A673 (cell line): ENCODE measurements around the gene C5orf15. TPM values are rescaled to one million over a fixed set of nuclear protein-coding genes. Genes with fewer than 3 reads are reported as not detected.

Experiments
- BruUV-seq: library from RNA; stranded (reverse); fragments of 400-500 nt; replicated peaks from 2 replicates; lab custom pipeline; 2021; lab: Mats Ljungman, UMichigan
- CTCF ChIA-PET: fragments of 300-600 bp; sonication (Branson Sonifier 250); formaldehyde crosslinking; loops from one replicate; lab custom pipeline; 2022; ENCODE audit warnings: antibody characterized with exemption; lab: Charles Lee
- POLR2A ChIA-PET: fragments of 300-600 bp; sonication (Branson Sonifier 250); formaldehyde crosslinking; loops from one replicate; lab custom pipeline; 2022; ENCODE audit warnings: antibody characterized with exemption; ENCODE audit not compliant: low non-redundant PET; lab: Charles Lee
- DNase-seq: peaks from one replicate; pipeline ENCODE4 v3.0.0-alpha.2; 2015; ENCODE audit warnings: low spot score
- H3K27ac ChIP-seq: fragments of 200-600 bp; sonication (generic); 2 replicates; pipeline ENCODE4 v1.5.1; 2016; ENCODE audit warnings: mixed run types, low read depth, mild to moderate bottlenecking, mixed read lengths, antibody characterized with exemption, low read length; ENCODE audit not compliant: poor library complexity, severe bottlenecking
- H3K27me3 ChIP-seq: fragments of 200-600 bp; sonication (generic); replicated peaks from 2 replicates; pipeline ENCODE4 v1.6.1; 2017; ENCODE audit warnings: mixed run types, low read depth, mild to moderate bottlenecking, mixed read lengths, antibody characterized with exemption, low read length; ENCODE audit not compliant: insufficient read depth, poor library complexity
- H3K36me3 ChIP-seq: fragments of 200-600 bp; sonication (generic); 2 replicates; pipeline ENCODE4 v1.6.1; 2016; ENCODE audit warnings: mixed run types, mild to moderate bottlenecking, mixed read lengths, antibody characterized with exemption, low read length; ENCODE audit not compliant: insufficient read depth, poor library complexity, severe bottlenecking
- H3K4me1 ChIP-seq: fragments of 200-600 bp; sonication (generic); 2 replicates; pipeline ENCODE4 v1.6.1; 2017; ENCODE audit warnings: mixed run types, mild to moderate bottlenecking, mixed read lengths, antibody characterized with exemption, low read length; ENCODE audit not compliant: insufficient read depth, poor library complexity, severe bottlenecking
- H3K4me3 ChIP-seq: fragments of 200-600 bp; sonication (generic); 2 replicates; pipeline ENCODE4 v1.5.1; 2016; ENCODE audit warnings: low read depth, mixed run types, mild to moderate bottlenecking, mixed read lengths, low read length; ENCODE audit not compliant: poor library complexity, severe bottlenecking
- H3K9me3 ChIP-seq: fragments of 200-600 bp; sonication (generic); 2 replicates; pipeline ENCODE4 v1.6.1; 2016; ENCODE audit warnings: mixed run types, low read depth, mild to moderate bottlenecking, mixed read lengths, antibody characterized with exemption, low read length; ENCODE audit not compliant: poor library complexity, severe bottlenecking
- CTCF ChIP-seq: fragments of 300-800, 200-600 bp; sonication (generic); conservative IDR thresholded peaks from 2 replicates; pipeline ENCODE4 v1.5.1; 2017; ENCODE audit warnings: low read depth, mild to moderate bottlenecking, antibody characterized with exemption, low read length, moderate library complexity, mixed read lengths
- EZH2 ChIP-seq: fragments of 200-600 bp; sonication (generic); IDR thresholded peaks from 2 replicates; pipeline ENCODE4 v1.6.1; 2017; ENCODE audit warnings: borderline replicate concordance, low read depth, mild to moderate bottlenecking, mixed read lengths, antibody characterized with exemption, low read length; ENCODE audit not compliant: poor library complexity, severe bottlenecking
- intact Hi-C: fragments of 100-400 bp; cut with micrococcal nuclease; formaldehyde crosslinking; loops from one replicate; pipeline ENCODE4 v1.10.0; 2022; ENCODE audit not compliant: unreplicated experiment
- total RNA-seq: library from RNA; stranded (reverse); gene quantifications from 2 replicates; pipeline ENCODE4 v1.2.3, GENCODE V29; 2021

C5orf15 gene
- total RNA-seq, 1 experiment from 2014 or later, result 40.8 TPM

GRCh38 chr5:133933169-133933509, 35.3 kb downstream of the C5orf15 start:
- H3K27ac ChIP-seq, result no peak overlapping the region
- H3K27me3 ChIP-seq, result no peaks in the 10 kb centered on the region
- peaks cover 15% of the 10 kb centered on the region for H3K4me1 ChIP-seq
- POLR2A ChIA-PET, result no interaction called here
- no peaks in the 10 kb centered on the region for H3K9me3 ChIP-seq
- CTCF ChIA-PET, result no interaction called here
- no peaks in the 10 kb centered on the region for H3K36me3 ChIP-seq
- H3K4me3 ChIP-seq, result no peak overlapping the region
- no TSS peak for BruUV-seq
- intact Hi-C loops, result no loop called here
- DNase-seq, result no peak
- TF ChIP-seq CTCF (no peak), EZH2 (no peak)

- Histone ChIP-seq H3K4me1 (peaks cover 15% of the 10 kb centered on the region), H3K27ac (no peak overlapping the region), H3K36me3 (no peaks in the 10 kb centered on the region), H3K27me3 (no peaks in the 10 kb centered on the region), H3K9me3 (no peaks in the 10 kb centered on the region), H3K4me3 (no peak overlapping the region)
- DNase-seq, result no peak
- no peak for TF ChIP-seq CTCF
- TF ChIP-seq EZH2, result no peak
- ChIA-PET CTCF (no interaction called here), POLR2A (no interaction called here)
- BruUV-seq, result no TSS peak
- intact Hi-C loops, result no loop called here
These were observed 35.8 kb downstream of the C5orf15 start for GRCh38 chr5:133932441-133933168.

GRCh38 chr5:133931546-133931945, 36.9 kb downstream of the C5orf15 start:
- Histone ChIP-seq H3K27ac (no peak overlapping the region), H3K4me1 (peaks cover 25% of the 10 kb centered on the region), H3K27me3 (no peaks in the 10 kb centered on the region), H3K36me3 (no peaks in the 10 kb centered on the region), H3K9me3 (no peaks in the 10 kb centered on the region), H3K4me3 (no peak overlapping the region)
- no TSS peak for BruUV-seq
- DNase-seq, result no peak
- CTCF ChIA-PET, result no interaction called here
- no peak for TF ChIP-seq CTCF
- no peak for TF ChIP-seq EZH2
- POLR2A ChIA-PET, result no interaction called here
- intact Hi-C loops, result no loop called here
